Tongue (tissue), 3 donors: ENCODE measurements around the gene SEMA7A. TPM values are rescaled to one million over a fixed set of nuclear protein-coding genes. Genes with fewer than 3 reads are reported as not detected.
"Not testable (repeated sequence)": the region's sequence is repeated elsewhere in the genome, so short reads cannot be mapped to it uniquely, and the experiment has no call there.

Experiments
- DNase-seq: peaks from one replicate; pipeline ENCODE4 v3.0.0-alpha.2; 2015
- small RNA-seq: library from RNA; depleted of rRNA; stranded (forward); fragments of <200 nt; gene quantifications from one replicate; pipeline ENCODE3, GENCODE V24; 2014; ENCODE audit warnings: low replicate concordance
- total RNA-seq: library from RNA; depleted of rRNA; stranded (reverse); fragments of >200 nt; gene quantifications from one replicate; pipeline ENCODE4 v1.2.3, GENCODE V29; 2014

The SEMA7A gene
- total RNA-seq, 1 donor from 2014 or later, result 5.8 TPM

- DNase-seq, result no peak
Observed at GRCh38 chr15:74373056-74373650, 60.6 kb downstream of the SEMA7A start.

GRCh38 chr15:74370471-74370870 lies 63.3 kb downstream of the SEMA7A start:
- no peak for DNase-seq

- no peak for DNase-seq
Observed at GRCh38 chr15:74369756-74370155, 64.0 kb downstream of the SEMA7A start.

- no peak for DNase-seq
Observed at GRCh38 chr15:74369084-74369745, 64.5 kb downstream of the SEMA7A start.

- no peak for DNase-seq
Observed at GRCh38 chr15:74368121-74368520, 65.6 kb downstream of the SEMA7A start.

GRCh38 chr15:74367296-74367854 lies 66.4 kb downstream of the SEMA7A start, which contains the start of gene CYP11A1:
Gene CYP11A1 (minus strand): TSS chr15:74367646. CDS start chr15:74367585, 61 bp downstream.
- no peak for DNase-seq

- peak; percentile 73 for DNase-seq
Observed at GRCh38 chr15:74365598-74366445, 67.9 kb downstream of the SEMA7A start.

- no peak for DNase-seq
Observed at GRCh38 chr15:74364936-74365597, 68.7 kb downstream of the SEMA7A start.

- no peak for DNase-seq
Observed at GRCh38 chr15:74362482-74362881, 71.3 kb downstream of the SEMA7A start.

GRCh38 chr15:74360855-74361254 lies 72.9 kb downstream of the SEMA7A start:
- not testable (repeated sequence) for DNase-seq

- DNase-seq, result not testable (repeated sequence)
Observed at GRCh38 chr15:74359376-74359775, 74.4 kb downstream of the SEMA7A start.

Small RNAs within 50 kb of the gene (small RNA-seq; reads per million reads assigned to genes)
- not detected for gene MIR6881

Other genes starting within 250 kb of the SEMA7A start
- gene STRA6, start 231.2 kb downstream of the SEMA7A start, total RNA-seq, result 14.2 TPM
- gene CCDC33, start 197.6 kb downstream of the SEMA7A start, total RNA-seq, result 0.41 TPM
- gene CYP11A1, start 66.3 kb downstream of the SEMA7A start, total RNA-seq, result 0.21 TPM
- 21.4 TPM for gene UBL7, start 27.2 kb upstream of the SEMA7A start, total RNA-seq
- 4.1 TPM for gene ARID3B, start 107.3 kb upstream of the SEMA7A start, total RNA-seq
- gene CLK3, start 181.9 kb upstream of the SEMA7A start, total RNA-seq, result 54.6 TPM